Measurements from ENCODE around the gene CEP112.
"Not testable (repeated sequence)": the region's sequence is repeated elsewhere in the genome, so short reads cannot be mapped to it uniquely, and the experiment has no call there.

The CEP112 gene

DNA sequence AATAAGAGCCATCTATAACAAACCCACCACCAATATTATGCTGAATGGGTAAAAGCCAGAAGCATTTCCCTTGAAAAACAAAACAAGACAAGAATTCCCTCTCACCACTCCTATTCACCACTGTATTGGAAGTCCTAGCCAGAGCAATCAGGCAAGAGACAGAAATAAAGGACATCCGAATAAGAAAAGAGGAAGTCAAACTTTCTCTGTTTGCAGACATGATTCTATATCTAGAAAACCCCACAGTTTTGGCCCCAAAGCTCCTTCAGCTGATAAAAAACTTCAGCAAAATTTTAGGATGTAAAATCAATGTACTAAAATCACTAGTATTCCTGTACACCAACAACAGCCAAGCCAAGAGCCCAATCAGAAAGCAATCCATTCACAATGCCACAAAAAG lies 358.7 kb downstream of the CEP112 start:
- Histone ChIP-seq H3K4me3 (no peak overlapping the region), H3K9me3 (ENCODE audit: low read depth, low read length) (no peaks in the 10 kb centered on the region), H3K36me3 (ENCODE audit: insufficient read depth, low read length) (no peaks in the 10 kb centered on the region), H3K27ac (no peak overlapping the region), H3K9ac (ENCODE audit: insufficient read length) (no peak overlapping the region)
- no peak for DNase-seq (ENCODE audit: low read depth, low spot score)
- TF ChIP-seq POLR2AphosphoS5 (IDR thresholded peaks at IDR 0.05; ENCODE audit: borderline replicate concordance, low read depth, low read length): no peak
- TF ChIP-seq FOXP2 (optimal IDR thresholded peaks at IDR 0.05; ENCODE audit: control extremely low read depth, extremely low read length, insufficient read depth): no peak
- no peak for TF ChIP-seq EZH2 (IDR thresholded peaks at IDR 0.05)

DNA sequence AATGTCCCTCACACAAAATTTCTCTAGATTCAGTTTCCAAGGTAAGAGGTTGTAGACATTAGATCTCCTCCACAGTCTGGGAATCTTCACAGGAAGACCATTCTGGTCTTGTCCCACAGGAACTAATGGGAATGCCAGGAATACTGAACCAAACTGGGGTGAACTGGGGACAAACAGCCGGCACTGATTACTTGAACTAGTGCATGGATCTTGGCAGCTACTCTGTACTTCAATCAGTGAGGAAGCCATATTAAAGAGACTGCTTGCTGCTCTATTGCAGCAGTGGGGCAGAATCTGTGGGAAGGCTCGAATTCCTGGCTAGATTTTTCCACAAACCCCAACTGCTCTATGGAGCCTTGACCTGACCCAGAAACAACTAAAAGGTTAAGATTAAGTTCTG lies 361.6 kb downstream of the CEP112 start:
- no peak for TF ChIP-seq EZH2 (IDR thresholded peaks at IDR 0.05)
- no peak for TF ChIP-seq FOXP2 (optimal IDR thresholded peaks at IDR 0.05; ENCODE audit: control extremely low read depth, extremely low read length, insufficient read depth)
- TF ChIP-seq POLR2AphosphoS5 (IDR thresholded peaks at IDR 0.05; ENCODE audit: borderline replicate concordance, low read depth, low read length): no peak
- Histone ChIP-seq H3K36me3 (ENCODE audit: insufficient read depth, low read length) (no peaks in the 10 kb centered on the region), H3K9ac (ENCODE audit: insufficient read length) (no peak overlapping the region), H3K4me3 (no peak overlapping the region), H3K27ac (no peak overlapping the region), H3K9me3 (ENCODE audit: low read depth, low read length) (no peaks in the 10 kb centered on the region)
- DNase-seq (ENCODE audit: low read depth, low spot score): no peak

GRCh38 chr17:65826577-65826976 lies 365.4 kb downstream of the CEP112 start:
- not testable (repeated sequence) for DNase-seq (ENCODE audit: low read depth, low spot score); H3K4me3 ChIP-seq; H3K36me3 ChIP-seq (ENCODE audit: insufficient read depth, low read length); H3K9me3 ChIP-seq (ENCODE audit: low read depth, low read length); H3K9ac ChIP-seq (ENCODE audit: insufficient read length); H3K27ac ChIP-seq

- Histone ChIP-seq H3K27ac (no peak overlapping the region), H3K36me3 (ENCODE audit: insufficient read depth, low read length) (no peaks in the 10 kb centered on the region), H3K9me3 (ENCODE audit: low read depth, low read length) (no peaks in the 10 kb centered on the region), H3K4me3 (no peak overlapping the region), H3K9ac (ENCODE audit: insufficient read length) (no peak overlapping the region)
- no peak for DNase-seq (ENCODE audit: low read depth, low spot score)
- TF ChIP-seq FOXP2 (optimal IDR thresholded peaks at IDR 0.05; ENCODE audit: control extremely low read depth, extremely low read length, insufficient read depth): no peak
- TF ChIP-seq EZH2 (IDR thresholded peaks at IDR 0.05): no peak
- no peak for TF ChIP-seq POLR2AphosphoS5 (IDR thresholded peaks at IDR 0.05; ENCODE audit: borderline replicate concordance, low read depth, low read length)
Measured at GRCh38 chr17:65824901-65825300, 367.0 kb downstream of the CEP112 start.

- Histone ChIP-seq H3K36me3 (ENCODE audit: insufficient read depth, low read length) (no peaks in the 10 kb centered on the region), H3K9ac (ENCODE audit: insufficient read length) (no peak overlapping the region), H3K4me3 (no peak overlapping the region), H3K9me3 (ENCODE audit: low read depth, low read length) (no peaks in the 10 kb centered on the region), H3K27ac (no peak overlapping the region)
- no peak for DNase-seq (ENCODE audit: low read depth, low spot score)
- TF ChIP-seq EZH2 (IDR thresholded peaks at IDR 0.05) (no peak), POLR2AphosphoS5 (IDR thresholded peaks at IDR 0.05; ENCODE audit: borderline replicate concordance, low read depth, low read length) (no peak), FOXP2 (optimal IDR thresholded peaks at IDR 0.05; ENCODE audit: control extremely low read depth, extremely low read length, insufficient read depth) (no peak)
Measured at GRCh38 chr17:65823713-65824112, 368.2 kb downstream of the CEP112 start.

DNA sequence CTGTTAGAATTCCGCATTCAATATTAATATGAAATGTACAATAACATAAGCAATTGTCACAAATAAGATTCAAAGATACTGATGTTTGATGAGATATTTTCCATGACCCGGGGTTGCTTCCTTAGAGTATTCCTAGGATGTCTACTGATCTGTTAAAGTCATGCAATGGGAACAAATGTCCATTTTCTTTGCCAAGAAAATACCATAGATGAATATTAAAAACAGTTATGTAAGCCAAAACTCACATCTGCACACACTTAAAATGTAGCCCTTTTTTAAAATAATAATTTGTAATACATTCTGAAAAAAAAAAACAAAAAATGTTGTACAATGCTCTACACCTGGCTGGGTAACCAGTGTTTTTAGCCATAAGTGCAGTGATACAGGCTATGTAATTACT lies 371.1 kb downstream of the CEP112 start:
- TF ChIP-seq EZH2 (IDR thresholded peaks at IDR 0.05): no peak
- TF ChIP-seq FOXP2 (optimal IDR thresholded peaks at IDR 0.05; ENCODE audit: control extremely low read depth, extremely low read length, insufficient read depth): no peak
- no peak for TF ChIP-seq POLR2AphosphoS5 (IDR thresholded peaks at IDR 0.05; ENCODE audit: borderline replicate concordance, low read depth, low read length)
- Histone ChIP-seq H3K9me3 (ENCODE audit: low read depth, low read length) (no peaks in the 10 kb centered on the region), H3K36me3 (ENCODE audit: insufficient read depth, low read length) (no peaks in the 10 kb centered on the region), H3K27ac (no peak overlapping the region), H3K9ac (ENCODE audit: insufficient read length) (no peak overlapping the region), H3K4me3 (no peak overlapping the region)
- DNase-seq (ENCODE audit: low read depth, low spot score): no peak

GRCh38 chr17:65820306-65820705 lies 371.6 kb downstream of the CEP112 start:
- DNase-seq (ENCODE audit: low read depth, low spot score): no peak
- Histone ChIP-seq H3K36me3 (ENCODE audit: insufficient read depth, low read length) (no peaks in the 10 kb centered on the region), H3K27ac (no peak overlapping the region), H3K4me3 (no peak overlapping the region), H3K9me3 (ENCODE audit: low read depth, low read length) (no peaks in the 10 kb centered on the region), H3K9ac (ENCODE audit: insufficient read length) (no peak overlapping the region)
- TF ChIP-seq POLR2AphosphoS5 (IDR thresholded peaks at IDR 0.05; ENCODE audit: borderline replicate concordance, low read depth, low read length) (no peak), FOXP2 (optimal IDR thresholded peaks at IDR 0.05; ENCODE audit: control extremely low read depth, extremely low read length, insufficient read depth) (no peak), EZH2 (IDR thresholded peaks at IDR 0.05) (no peak)

- H3K27ac ChIP-seq: no peak overlapping the region
- DNase-seq (ENCODE audit: low read depth, low spot score): no peak
- H3K36me3 ChIP-seq (ENCODE audit: insufficient read depth, low read length): no peaks in the 10 kb centered on the region
Measured at GRCh38 chr17:65819810-65820209, 372.1 kb downstream of the CEP112 start.

DNA sequence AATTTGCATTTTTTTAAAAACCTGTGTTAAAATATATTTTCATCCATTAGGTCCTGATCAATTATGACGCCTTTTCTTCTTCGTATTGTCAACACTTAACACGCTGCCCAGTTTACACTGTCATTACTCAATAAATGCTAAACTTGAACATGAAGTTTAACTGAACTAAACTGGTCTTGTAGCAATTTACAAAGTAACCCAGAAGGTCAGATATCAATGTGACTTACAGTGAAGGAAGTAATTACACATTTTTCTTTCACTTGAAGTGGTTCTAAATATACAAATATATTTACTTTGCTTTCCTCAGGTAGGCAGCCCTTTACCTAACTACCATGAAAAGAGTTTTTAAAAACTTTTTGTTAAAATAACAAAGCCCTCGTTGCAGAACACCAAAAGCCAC lies 374.0 kb downstream of the CEP112 start:
- Histone ChIP-seq H3K27ac (no peak overlapping the region), H3K9me3 (ENCODE audit: low read depth, low read length) (no peaks in the 10 kb centered on the region), H3K9ac (ENCODE audit: insufficient read length) (no peak overlapping the region), H3K4me3 (no peak overlapping the region), H3K36me3 (ENCODE audit: insufficient read depth, low read length) (no peaks in the 10 kb centered on the region)
- TF ChIP-seq FOXP2 (optimal IDR thresholded peaks at IDR 0.05; ENCODE audit: control extremely low read depth, extremely low read length, insufficient read depth): no peak
- no peak for TF ChIP-seq POLR2AphosphoS5 (IDR thresholded peaks at IDR 0.05; ENCODE audit: borderline replicate concordance, low read depth, low read length)
- no peak for TF ChIP-seq EZH2 (IDR thresholded peaks at IDR 0.05)
- DNase-seq (ENCODE audit: low read depth, low spot score): no peak

More at GRCh38 chr17:65819810-65820209, 372.1 kb downstream of the CEP112 start:
- no peak for TF ChIP-seq FOXP2 (optimal IDR thresholded peaks at IDR 0.05; ENCODE audit: control extremely low read depth, extremely low read length, insufficient read depth)
- no peak for TF ChIP-seq EZH2 (IDR thresholded peaks at IDR 0.05)
- TF ChIP-seq POLR2AphosphoS5 (IDR thresholded peaks at IDR 0.05; ENCODE audit: borderline replicate concordance, low read depth, low read length): no peak
- no peak overlapping the region for H3K4me3 ChIP-seq
- H3K9ac ChIP-seq (ENCODE audit: insufficient read length): no peak overlapping the region
- no peaks in the 10 kb centered on the region for H3K9me3 ChIP-seq (ENCODE audit: low read depth, low read length)

Measured in SK-N-MC (cell line).